GM23338 (cell line): Measurements from ENCODE around the gene PHLDA3. TPM values are rescaled to one million over a fixed set of nuclear protein-coding genes. Genes with fewer than 3 reads are reported as not detected.
A peak's percentile ranks its signal among the peaks of the same experiment; 100 is the strongest.

Source experiments
- ATAC-seq: fragments of 200-7000 bp; cut with Tn5 transposase; 3 replicates; pipeline ENCODE4 v1.9.1; 2020
- DNase-seq: peaks from one replicate; pipeline ENCODE4 v3.0.0-alpha.2; 2015; ENCODE audit warnings: low spot score
- H2AFZ ChIP-seq: fragments of 200-600 bp; sonication (generic); 2 replicates; pipeline ENCODE4 v1.8.0; 2016; ENCODE audit warnings: antibody characterized with exemption, mild to moderate bottlenecking, moderate library complexity
- H3F3A ChIP-seq: fragments of 200-600 bp; sonication (generic); replicated peaks from 2 replicates; pipeline ENCODE4 v1.8.0; 2017; ENCODE audit warnings: antibody characterized with exemption, mixed run types, low read depth
- H3K27ac ChIP-seq: fragments of 200-600 bp; sonication (generic); 2 replicates; pipeline ENCODE4 v1.6.1; 2016; ENCODE audit warnings: low read depth
- H3K27me3 ChIP-seq: fragments of 200-600 bp; sonication (generic); 2 replicates; pipeline ENCODE4 v1.8.0; 2016; ENCODE audit warnings: mild to moderate bottlenecking, mixed run types, moderate library complexity; ENCODE audit not compliant: insufficient read depth
- H3K36me3 ChIP-seq: fragments of 200-600 bp; sonication (generic); 2 replicates; pipeline ENCODE4 v1.8.0; 2016; ENCODE audit warnings: mild to moderate bottlenecking; ENCODE audit not compliant: insufficient read depth
- H3K4me1 ChIP-seq: fragments of 200-600 bp; sonication (generic); 2 replicates; pipeline ENCODE4 v1.8.0; 2016; ENCODE audit warnings: mild to moderate bottlenecking, moderate library complexity; ENCODE audit not compliant: insufficient read depth
- H3K4me2 ChIP-seq: fragments of 200-600 bp; sonication (generic); 2 replicates; pipeline ENCODE4 v1.7.1; 2017; ENCODE audit warnings: mixed run types
- H3K4me3 ChIP-seq: fragments of 200-600 bp; sonication (generic); 2 replicates; pipeline ENCODE4 v1.6.1; 2016; ENCODE audit warnings: mixed run types
- H3K79me2 ChIP-seq: fragments of 200-600 bp; sonication (generic); replicated peaks from 2 replicates; pipeline ENCODE4 v1.8.0; 2017; ENCODE audit warnings: mild to moderate bottlenecking; ENCODE audit not compliant: insufficient read depth
- H3K9me2 ChIP-seq: fragments of 200-600 bp; sonication (generic); 2 replicates; pipeline ENCODE4 v1.8.0; 2017; ENCODE audit not compliant: insufficient read depth
- H4K20me1 ChIP-seq: fragments of 200-600 bp; sonication (generic); replicated peaks from 2 replicates; pipeline ENCODE4 v1.8.0; 2017; ENCODE audit warnings: mild to moderate bottlenecking; ENCODE audit not compliant: insufficient read depth
- H3K27ac Mint-ChIP-seq: 2 replicates; pipeline ENCODE4 v1.8.0; 2020; ENCODE audit warnings: inconsistent platforms, mild to moderate bottlenecking, moderate library complexity, mixed read lengths
- H3K27me3 Mint-ChIP-seq: 3 replicates; pipeline ENCODE4 v1.8.0; 2022; ENCODE audit warnings: low read depth, mild to moderate bottlenecking, moderate library complexity, mixed read lengths, inconsistent platforms; ENCODE audit not compliant: insufficient read depth, poor library complexity
- H3K36me3 Mint-ChIP-seq: 3 replicates; pipeline ENCODE4 v1.8.0; 2021; ENCODE audit warnings: low read depth, mild to moderate bottlenecking, inconsistent platforms, moderate library complexity, mixed read lengths
- H3K4me1 Mint-ChIP-seq: 3 replicates; pipeline ENCODE4 v1.8.0; 2020; ENCODE audit warnings: mild to moderate bottlenecking, inconsistent platforms, mixed read lengths
- H3K4me3 Mint-ChIP-seq: 3 replicates; pipeline ENCODE4 v1.8.0; 2021; ENCODE audit warnings: moderate library complexity, mild to moderate bottlenecking, inconsistent platforms, mixed read lengths
- H3K9me3 Mint-ChIP-seq: 3 replicates; pipeline ENCODE4 v1.8.0; 2020; ENCODE audit warnings: moderate library complexity, mild to moderate bottlenecking, inconsistent platforms, mixed read lengths
- CREB1 ChIP-seq: fragments of 250-450 bp; sonication (Bioruptor Pico); IDR thresholded peaks from 2 replicates; pipeline ENCODE4 v1.5.0; 2020; ENCODE audit warnings: low read depth, mild to moderate bottlenecking, moderate library complexity
- EZH2 ChIP-seq: fragments of 200-600 bp; sonication (generic); IDR thresholded peaks from one replicate; pipeline ENCODE4 v1.8.0; 2017; ENCODE audit warnings: antibody characterized with exemption, mild to moderate bottlenecking, low read depth; ENCODE audit not compliant: unreplicated experiment
- EZH2phosphoT487 ChIP-seq: fragments of 200-600 bp; sonication (generic); IDR thresholded peaks from one replicate; pipeline ENCODE4 v1.8.1; 2018; ENCODE audit warnings: antibody characterized with exemption; ENCODE audit not compliant: unreplicated experiment
- NANOG ChIP-seq: IDR thresholded peaks from 2 replicates; pipeline ENCODE4 v1.6.1; 2016; ENCODE audit warnings: antibody characterized with exemption, borderline replicate concordance
- POLR2AphosphoS5 ChIP-seq: IDR thresholded peaks from 2 replicates; pipeline ENCODE4 v1.6.1; 2016; ENCODE audit warnings: antibody characterized with exemption, low read depth
- STAT1 ChIP-seq: IDR thresholded peaks from one replicate; pipeline ENCODE4 v1.6.1; 2016; ENCODE audit warnings: antibody characterized with exemption; ENCODE audit not compliant: unreplicated experiment
- ZNF114 ChIP-seq: fragments of 250-450 bp; sonication (Bioruptor Pico); IDR thresholded peaks from 2 replicates; pipeline ENCODE4 v1.5.0; 2020; ENCODE audit warnings: mild to moderate bottlenecking, moderate library complexity
- ZNF331 ChIP-seq: fragments of 250-450 bp; sonication (Bioruptor Pico); IDR thresholded peaks from 2 replicates; pipeline ENCODE4 v1.5.0; 2020; ENCODE audit warnings: low read depth, mild to moderate bottlenecking, moderate library complexity
- polyA plus RNA-seq: library from polyadenylated mRNA; unstranded; fragments of >200 nt; fragmentation: Nextera tagmentation; extraction: Ambion mirVana; gene quantifications from 2 replicates; pipeline ENCODE4 v1.2.1, GENCODE V29; 2016
- total RNA-seq: library from RNA; depleted of rRNA; stranded (reverse); fragments of >200 nt; shearing (Covaris generic); gene quantifications from 2 replicates; pipeline ENCODE4 v1.2.3, GENCODE V29; 2014
- TF ChIP-seq, protein P1 (sequence below): IDR thresholded peaks from 2 replicates; pipeline ENCODE4 v1.6.1; 2016; ENCODE audit warnings: antibody characterized with exemption
- TF ChIP-seq, protein P2 (sequence below): fragments of 250-450 bp; sonication (Bioruptor Pico); IDR thresholded peaks from 2 replicates; pipeline ENCODE4 v1.5.0; 2020; ENCODE audit warnings: mild to moderate bottlenecking, moderate library complexity
- TF ChIP-seq, protein P3 (sequence below): IDR thresholded peaks from one replicate; pipeline ENCODE4 v1.6.1; 2018; ENCODE audit warnings: antibody characterized with exemption; ENCODE audit not compliant: unreplicated experiment

PHLDA3 gene
- total and polyA plus RNA-seq, 2 experiments from 2014 or later = 37.5 to 87.4 TPM

DNA sequence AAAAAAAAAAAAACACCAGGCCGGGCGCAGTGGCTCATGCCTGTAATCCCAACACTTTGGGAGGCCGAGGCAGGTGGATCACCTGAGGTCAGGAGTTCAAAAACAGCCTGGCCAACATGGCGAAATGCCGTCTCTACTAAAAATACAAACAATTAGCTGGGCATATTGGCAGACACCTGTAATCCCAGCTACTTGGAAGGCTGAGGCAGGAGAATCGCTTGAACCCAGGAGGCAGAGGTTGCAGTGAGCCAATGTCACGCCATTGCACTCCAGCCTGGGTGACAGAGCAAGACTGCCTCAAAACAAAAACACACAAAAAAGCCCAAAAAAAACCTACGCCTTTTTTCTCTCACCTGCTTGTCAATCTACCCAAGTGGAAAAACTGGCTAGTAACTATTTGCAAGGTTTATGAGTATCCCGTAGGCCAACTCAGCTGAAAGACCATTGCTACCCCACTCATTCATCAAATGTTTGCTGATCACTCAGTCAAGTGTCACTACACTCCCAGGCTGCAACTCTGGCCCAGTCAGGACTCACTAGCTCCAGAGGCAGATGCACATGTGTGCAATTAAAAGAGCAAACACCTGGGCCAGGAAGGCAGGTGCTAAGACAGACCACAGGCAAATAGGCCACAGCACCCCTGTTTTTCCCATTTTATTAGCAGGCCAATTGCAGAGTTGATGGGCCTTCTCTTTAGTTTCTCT lies 36.0 kb upstream of the PHLDA3 start:
- peaks cover 39% of the 10 kb centered on the region for H3K27me3 ChIP-seq
- H2AFZ ChIP-seq = no peak overlapping the region
- no peak overlapping the region for H3K4me3 ChIP-seq
- TF ChIP-seq STAT1 (no peak), CREB1 (no peak), ZNF331 (CRISPR knock-in tag) (no peak), NANOG (no peak), EZH2 (no peak), POLR2AphosphoS5 (no peak), ZNF114 (no peak), EZH2phosphoT487 (no peak)
- TF ChIP-seq, protein P1, sequence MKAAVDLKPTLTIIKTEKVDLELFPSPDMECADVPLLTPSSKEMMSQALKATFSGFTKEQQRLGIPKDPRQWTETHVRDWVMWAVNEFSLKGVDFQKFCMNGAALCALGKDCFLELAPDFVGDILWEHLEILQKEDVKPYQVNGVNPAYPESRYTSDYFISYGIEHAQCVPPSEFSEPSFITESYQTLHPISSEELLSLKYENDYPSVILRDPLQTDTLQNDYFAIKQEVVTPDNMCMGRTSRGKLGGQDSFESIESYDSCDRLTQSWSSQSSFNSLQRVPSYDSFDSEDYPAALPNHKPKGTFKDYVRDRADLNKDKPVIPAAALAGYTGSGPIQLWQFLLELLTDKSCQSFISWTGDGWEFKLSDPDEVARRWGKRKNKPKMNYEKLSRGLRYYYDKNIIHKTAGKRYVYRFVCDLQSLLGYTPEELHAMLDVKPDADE = no peak
- TF ChIP-seq, protein P2, sequence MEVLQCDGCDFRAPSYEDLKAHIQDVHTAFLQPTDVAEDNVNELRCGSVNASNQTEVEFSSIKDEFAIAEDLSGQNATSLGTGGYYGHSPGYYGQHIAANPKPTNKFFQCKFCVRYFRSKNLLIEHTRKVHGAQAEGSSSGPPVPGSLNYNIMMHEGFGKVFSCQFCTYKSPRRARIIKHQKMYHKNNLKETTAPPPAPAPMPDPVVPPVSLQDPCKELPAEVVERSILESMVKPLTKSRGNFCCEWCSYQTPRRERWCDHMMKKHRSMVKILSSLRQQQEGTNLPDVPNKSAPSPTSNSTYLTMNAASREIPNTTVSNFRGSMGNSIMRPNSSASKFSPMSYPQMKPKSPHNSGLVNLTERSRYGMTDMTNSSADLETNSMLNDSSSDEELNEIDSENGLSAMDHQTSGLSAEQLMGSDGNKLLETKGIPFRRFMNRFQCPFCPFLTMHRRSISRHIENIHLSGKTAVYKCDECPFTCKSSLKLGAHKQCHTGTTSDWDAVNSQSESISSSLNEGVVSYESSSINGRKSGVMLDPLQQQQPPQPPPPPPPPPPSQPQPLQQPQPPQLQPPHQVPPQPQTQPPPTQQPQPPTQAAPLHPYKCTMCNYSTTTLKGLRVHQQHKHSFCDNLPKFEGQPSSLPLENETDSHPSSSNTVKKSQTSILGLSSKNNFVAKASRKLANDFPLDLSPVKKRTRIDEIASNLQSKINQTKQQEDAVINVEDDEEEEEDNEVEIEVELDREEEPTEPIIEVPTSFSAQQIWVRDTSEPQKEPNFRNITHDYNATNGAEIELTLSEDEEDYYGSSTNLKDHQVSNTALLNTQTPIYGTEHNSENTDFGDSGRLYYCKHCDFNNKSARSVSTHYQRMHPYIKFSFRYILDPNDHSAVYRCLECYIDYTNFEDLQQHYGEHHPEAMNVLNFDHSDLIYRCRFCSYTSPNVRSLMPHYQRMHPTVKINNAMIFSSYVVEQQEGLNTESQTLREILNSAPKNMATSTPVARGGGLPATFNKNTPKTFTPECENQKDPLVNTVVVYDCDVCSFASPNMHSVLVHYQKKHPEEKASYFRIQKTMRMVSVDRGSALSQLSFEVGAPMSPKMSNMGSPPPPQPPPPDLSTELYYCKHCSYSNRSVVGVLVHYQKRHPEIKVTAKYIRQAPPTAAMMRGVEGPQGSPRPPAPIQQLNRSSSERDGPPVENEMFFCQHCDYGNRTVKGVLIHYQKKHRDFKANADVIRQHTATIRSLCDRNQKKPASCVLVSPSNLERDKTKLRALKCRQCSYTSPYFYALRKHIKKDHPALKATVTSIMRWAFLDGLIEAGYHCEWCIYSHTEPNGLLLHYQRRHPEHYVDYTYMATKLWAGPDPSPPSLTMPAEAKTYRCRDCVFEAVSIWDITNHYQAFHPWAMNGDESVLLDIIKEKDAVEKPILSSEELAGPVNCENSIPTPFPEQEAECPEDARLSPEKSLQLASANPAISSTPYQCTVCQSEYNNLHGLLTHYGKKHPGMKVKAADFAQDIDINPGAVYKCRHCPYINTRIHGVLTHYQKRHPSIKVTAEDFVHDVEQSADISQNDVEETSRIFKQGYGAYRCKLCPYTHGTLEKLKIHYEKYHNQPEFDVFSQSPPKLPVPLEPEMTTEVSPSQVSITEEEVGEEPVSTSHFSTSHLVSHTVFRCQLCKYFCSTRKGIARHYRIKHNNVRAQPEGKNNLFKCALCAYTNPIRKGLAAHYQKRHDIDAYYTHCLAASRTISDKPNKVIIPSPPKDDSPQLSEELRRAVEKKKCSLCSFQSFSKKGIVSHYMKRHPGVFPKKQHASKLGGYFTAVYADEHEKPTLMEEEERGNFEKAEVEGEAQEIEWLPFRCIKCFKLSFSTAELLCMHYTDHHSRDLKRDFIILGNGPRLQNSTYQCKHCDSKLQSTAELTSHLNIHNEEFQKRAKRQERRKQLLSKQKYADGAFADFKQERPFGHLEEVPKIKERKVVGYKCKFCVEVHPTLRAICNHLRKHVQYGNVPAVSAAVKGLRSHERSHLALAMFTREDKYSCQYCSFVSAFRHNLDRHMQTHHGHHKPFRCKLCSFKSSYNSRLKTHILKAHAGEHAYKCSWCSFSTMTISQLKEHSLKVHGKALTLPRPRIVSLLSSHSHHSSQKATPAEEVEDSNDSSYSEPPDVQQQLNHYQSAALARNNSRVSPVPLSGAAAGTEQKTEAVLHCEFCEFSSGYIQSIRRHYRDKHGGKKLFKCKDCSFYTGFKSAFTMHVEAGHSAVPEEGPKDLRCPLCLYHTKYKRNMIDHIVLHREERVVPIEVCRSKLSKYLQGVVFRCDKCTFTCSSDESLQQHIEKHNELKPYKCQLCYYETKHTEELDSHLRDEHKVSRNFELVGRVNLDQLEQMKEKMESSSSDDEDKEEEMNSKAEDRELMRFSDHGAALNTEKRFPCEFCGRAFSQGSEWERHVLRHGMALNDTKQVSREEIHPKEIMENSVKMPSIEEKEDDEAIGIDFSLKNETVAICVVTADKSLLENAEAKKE (CRISPR knock-in tag) = no peak
- TF ChIP-seq, protein P3, sequence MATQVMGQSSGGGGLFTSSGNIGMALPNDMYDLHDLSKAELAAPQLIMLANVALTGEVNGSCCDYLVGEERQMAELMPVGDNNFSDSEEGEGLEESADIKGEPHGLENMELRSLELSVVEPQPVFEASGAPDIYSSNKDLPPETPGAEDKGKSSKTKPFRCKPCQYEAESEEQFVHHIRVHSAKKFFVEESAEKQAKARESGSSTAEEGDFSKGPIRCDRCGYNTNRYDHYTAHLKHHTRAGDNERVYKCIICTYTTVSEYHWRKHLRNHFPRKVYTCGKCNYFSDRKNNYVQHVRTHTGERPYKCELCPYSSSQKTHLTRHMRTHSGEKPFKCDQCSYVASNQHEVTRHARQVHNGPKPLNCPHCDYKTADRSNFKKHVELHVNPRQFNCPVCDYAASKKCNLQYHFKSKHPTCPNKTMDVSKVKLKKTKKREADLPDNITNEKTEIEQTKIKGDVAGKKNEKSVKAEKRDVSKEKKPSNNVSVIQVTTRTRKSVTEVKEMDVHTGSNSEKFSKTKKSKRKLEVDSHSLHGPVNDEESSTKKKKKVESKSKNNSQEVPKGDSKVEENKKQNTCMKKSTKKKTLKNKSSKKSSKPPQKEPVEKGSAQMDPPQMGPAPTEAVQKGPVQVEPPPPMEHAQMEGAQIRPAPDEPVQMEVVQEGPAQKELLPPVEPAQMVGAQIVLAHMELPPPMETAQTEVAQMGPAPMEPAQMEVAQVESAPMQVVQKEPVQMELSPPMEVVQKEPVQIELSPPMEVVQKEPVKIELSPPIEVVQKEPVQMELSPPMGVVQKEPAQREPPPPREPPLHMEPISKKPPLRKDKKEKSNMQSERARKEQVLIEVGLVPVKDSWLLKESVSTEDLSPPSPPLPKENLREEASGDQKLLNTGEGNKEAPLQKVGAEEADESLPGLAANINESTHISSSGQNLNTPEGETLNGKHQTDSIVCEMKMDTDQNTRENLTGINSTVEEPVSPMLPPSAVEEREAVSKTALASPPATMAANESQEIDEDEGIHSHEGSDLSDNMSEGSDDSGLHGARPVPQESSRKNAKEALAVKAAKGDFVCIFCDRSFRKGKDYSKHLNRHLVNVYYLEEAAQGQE = no peak
- ATAC-seq (no peak), DNase-seq (no peak)
- no peak overlapping the region for H3K4me2 ChIP-seq
- Mint-ChIP-seq H3K4me3 (peak overlapping the region; percentile 25; the same call in 1 of the 3 replicates), H3K27me3 (peaks cover 40% of the 10 kb centered on the region), H3K4me1 (peaks cover 56% of the 10 kb centered on the region), H3K9me3 (no peaks in the 10 kb centered on the region), H3K27ac (peak overlapping the region; percentile 5; the same call in 1 of the 2 replicates), H3K36me3 (no peaks in the 10 kb centered on the region)
- H3F3A ChIP-seq = peaks cover 15% of the 10 kb centered on the region; the same call in 1 of the 2 replicates
- peaks cover 40% of the 10 kb centered on the region for H3K4me1 ChIP-seq
- H3K9me2 ChIP-seq = no peaks in the 10 kb centered on the region
- H3K36me3 ChIP-seq = no peaks in the 10 kb centered on the region
- H3K79me2 ChIP-seq = peaks cover 3% of the 10 kb centered on the region; the same call in 1 of the 2 replicates
- H3K27ac ChIP-seq = no peak overlapping the region
- no peaks in the 10 kb centered on the region for H4K20me1 ChIP-seq
